NT2/D1 (cell line): ENCODE measurements around the gene RAX.

Source experiments
- YY1 ChIP-seq: IDR thresholded peaks from 2 replicates; pipeline ENCODE4 v1.6.1; 2011; ENCODE audit not compliant: insufficient read length, insufficient read depth
- ZNF274 ChIP-seq: IDR thresholded peaks from 2 replicates; pipeline ENCODE4 v1.6.1; 2011; ENCODE audit warnings: mild to moderate bottlenecking, low read depth, low read length

GRCh38 chr18:59276047-59276446 lies 2.8 kb upstream of the RAX start:
- no peak for TF ChIP-seq YY1
- no peak for TF ChIP-seq ZNF274
